HG03571 (cell line): ENCODE results near the gene GHRH.

Experiments used
- ATAC-seq: cut with Tn5 transposase; IDR thresholded peaks from one replicate; pipeline ENCODE4 v1.9.1; 2021; ENCODE audit not compliant: unreplicated experiment

The GHRH gene, protein sequence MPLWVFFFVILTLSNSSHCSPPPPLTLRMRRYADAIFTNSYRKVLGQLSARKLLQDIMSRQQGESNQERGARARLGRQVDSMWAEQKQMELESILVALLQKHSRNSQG

DNA sequence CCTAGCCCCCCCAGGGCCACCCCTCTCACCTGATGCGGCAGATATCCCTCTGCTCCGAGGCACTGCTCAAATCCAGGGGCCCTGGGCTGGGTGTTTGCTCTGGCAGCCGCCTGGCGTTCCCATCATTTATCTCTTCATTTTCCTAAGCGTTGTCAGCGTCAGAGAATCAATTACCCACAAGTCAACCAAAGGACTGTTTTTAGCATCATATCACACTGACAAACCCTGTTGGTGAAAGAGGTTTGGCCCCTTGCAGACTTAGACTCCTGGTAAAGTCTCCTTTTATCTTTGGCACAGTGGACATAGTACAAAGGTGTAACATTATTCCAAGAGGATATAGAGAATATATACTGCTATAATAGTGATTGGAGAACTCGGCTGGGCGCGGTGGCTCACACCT, at the start of gene GHRH:
GHRH (minus strand) TSS at position 101 of the 400 bp plus-strand sequence. CDS start 4,925 bp downstream, outside the sequence.
- no peak for ATAC-seq

DNA sequence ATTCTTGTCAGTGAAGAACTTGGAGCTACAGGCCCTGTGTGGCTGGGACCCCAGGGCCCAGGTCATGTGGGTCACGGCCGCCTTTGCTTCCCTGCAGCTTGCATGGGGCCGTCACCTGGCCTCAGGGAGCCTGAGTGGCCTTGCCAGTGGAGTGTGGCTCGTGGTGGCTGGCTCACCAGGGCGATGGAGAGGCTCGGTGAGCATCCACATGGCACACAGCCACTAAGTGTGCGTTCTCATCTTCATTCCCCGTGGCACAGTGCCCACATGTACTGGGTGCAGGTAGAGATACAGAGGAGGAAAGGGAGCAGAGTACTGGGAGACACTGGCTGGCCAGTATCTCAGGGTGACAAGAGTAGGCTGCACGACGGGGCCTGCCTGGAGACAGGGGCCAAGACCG, 49.3 kb upstream of the GHRH start:
- no peak for ATAC-seq

DNA sequence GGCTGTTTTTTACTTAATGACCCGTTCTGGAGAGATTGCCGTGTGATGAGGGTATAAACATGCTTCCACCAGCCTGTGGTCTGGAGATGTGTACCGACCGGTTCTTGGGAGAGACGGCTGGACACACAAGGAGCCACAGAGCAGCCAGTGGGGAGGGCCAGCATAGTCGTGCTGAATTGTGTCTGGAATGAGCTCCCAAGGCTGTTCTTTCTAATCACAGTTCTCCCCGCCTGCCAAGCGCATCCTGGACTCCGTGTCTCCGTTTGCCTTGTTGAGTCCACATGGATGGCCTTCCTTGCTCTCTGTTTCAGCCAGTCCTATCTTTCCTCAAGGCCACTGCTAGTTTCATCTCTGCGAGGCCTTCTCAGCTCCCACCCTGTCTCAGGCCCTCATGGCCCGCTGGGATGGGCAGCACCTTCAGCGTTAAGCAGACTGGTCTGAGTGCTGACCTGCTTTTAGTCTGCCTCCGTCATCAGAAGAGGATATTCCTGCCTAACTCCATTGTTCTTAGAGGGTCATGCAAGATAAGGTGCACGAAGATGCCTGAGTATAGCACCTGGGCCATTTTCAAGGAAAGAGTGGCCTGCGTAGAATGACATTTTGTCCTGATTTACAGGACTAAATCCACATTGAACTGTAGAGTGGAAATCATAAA, 48.4 kb upstream of the GHRH start:
- ATAC-seq: no peak

DNA sequence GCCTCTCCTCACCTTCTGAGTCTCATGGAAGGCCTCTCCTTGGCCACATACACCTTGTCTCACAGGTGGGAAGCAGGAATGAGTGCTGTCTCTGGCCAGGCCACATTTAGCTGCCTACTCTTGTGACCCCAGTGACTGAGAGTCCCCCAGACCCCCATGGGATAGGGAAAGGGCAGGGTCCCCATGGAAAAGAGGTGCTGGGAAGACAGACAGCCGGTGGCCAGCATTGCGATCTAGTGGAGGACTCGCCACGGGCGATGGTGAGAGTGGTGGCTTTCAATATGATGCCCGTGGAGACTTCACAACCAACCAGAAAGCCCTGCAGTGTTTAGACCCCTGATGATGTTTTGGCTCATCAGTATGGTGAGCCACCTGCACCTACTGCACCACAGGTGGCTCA, 47.7 kb upstream of the GHRH start:
- ATAC-seq: no peak

DNA sequence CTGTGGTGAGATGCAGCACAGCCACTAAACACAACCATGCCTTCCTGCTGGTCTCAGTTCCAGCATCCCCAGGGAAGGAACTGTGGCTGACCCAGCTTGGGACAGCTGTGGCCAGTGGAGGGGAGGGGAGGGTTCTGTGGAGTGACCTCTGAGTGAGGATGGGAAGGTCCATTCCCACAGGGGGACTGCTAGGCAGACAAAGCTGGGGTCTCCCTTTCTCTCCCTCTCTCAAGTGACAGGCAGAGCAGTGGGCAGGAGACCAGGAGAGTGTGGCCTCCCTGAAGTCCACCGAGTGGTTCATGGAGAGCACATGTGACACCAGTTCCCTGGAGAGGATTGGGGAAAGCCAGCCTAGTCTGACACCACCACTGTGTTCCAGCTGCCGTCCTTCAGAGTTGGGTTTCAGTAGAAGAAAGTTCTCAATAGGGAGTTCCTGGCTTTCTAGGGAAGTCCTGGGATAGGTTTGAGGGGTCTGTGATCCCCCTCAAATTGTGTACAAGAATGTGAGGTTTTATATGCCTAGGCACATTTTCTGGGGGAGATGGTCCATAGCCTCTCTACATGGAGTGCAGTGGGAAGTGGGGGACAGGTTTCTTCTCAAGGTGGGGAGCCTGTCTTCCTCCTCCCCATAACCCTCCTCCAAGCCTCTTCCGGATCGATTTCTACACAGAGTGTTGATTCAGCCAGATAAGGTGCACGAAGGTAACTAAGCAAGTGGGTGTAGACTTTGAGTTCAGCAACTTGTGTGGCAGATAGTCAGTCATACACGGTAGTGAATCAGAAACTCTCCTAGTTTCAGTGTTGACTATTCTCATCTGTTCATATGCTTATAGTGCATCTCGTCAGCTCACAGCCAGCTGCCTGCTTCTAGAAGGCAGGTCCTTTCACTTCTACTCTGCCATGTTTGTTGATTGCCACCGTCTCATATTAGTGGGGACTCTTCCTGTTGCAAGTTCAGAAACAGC, 46.8 kb upstream of the GHRH start:
- peak; percentile 73 for ATAC-seq

DNA sequence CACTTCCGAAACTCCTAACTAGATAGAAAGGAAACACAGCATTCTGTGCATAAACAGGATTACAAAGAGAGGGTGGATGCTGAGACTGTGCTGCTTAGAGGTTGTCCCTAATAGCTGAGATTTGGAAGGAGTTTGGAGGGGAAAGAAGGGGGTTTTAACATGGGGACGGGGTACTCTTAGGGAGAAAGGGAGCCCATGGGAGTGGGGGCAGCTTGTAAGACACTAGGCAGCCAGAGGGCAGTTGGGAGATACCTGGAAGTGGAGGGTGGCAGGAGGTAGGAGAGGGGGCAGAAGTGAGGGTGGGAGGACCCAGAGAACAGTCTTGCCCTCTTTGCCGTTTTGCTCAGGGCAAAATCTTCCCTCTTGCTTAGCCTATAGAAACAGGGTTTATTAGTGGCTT, 44.2 kb upstream of the GHRH start:
- no peak for ATAC-seq

DNA sequence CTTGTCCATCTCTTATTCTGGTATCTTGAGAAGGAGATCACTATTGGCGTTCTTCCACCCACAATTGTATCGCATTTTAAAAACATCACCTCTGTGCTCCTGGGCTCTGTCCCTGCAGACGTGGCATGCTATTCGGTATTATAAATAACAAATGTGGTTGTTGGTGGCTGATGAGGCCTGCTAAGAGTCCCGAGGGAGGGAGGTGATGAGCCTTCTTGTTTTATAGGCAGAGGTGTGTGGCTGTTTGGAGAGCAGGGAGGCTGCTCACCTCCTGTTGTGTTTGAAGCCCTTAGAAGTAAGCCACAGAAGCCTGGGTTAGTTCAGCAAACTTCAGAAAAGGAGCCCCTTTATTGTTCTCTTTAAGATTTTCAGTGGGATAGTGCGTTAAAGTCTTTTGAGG, 43.5 kb upstream of the GHRH start:
- no peak for ATAC-seq

DNA sequence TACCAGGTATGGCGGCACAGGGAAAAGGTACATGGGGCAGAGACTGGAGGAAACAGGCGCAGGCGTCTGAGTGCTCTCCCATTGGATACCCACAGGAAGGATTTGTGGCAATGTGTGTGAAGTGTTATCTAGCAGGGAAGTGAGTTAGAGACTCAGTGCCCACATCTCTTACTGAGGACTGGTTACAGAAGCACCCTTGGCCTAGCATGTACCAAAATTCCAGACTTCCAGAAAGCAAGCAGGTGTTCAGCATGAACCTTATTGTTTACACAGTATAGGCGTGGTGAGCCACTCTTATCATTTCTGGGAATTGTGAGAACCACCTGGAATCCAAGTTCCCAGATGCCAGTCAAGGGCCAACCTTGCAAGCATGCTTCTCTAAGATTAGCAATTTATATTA, 42.0 kb upstream of the GHRH start:
- no peak for ATAC-seq

DNA sequence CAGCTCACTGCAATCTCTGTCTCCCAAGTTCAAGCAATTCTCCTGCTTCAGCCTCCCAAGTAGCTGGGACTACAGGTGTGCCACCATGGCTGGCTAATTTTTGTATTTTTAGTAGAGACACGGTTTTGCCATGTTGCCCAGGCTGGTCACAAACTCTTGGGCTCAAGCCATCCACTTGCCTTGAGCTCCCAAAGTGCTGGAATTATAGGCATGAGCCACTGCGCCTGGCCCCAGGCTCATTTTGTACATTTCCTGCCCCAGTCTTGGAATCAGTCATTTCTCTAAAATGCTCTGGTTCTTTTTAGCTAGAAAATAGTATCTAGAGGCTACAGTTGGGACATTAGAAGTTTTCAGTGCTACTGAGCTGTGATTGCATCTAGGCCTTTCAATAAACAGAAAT, 41.4 kb upstream of the GHRH start:
- ATAC-seq: no peak

DNA sequence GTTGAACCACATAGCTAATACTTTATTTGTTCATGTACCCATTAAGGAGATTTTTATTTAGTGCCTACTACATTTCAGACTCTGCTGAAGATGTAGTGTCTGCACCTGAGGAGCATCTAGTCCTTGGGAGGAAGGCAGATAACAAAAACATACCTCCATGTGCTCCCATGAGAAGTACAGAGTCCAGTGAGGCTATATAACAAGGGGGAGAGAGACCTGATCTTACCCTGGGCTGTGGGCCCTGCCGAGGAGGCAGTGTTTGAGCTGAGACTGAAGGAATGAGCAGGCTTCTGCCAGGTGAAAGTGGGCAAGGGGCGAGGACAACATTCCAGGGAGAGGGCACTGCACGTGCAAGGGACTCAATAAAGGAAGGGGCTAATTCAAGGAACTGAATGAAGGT, 39.9 kb upstream of the GHRH start:
- ATAC-seq: no peak

DNA sequence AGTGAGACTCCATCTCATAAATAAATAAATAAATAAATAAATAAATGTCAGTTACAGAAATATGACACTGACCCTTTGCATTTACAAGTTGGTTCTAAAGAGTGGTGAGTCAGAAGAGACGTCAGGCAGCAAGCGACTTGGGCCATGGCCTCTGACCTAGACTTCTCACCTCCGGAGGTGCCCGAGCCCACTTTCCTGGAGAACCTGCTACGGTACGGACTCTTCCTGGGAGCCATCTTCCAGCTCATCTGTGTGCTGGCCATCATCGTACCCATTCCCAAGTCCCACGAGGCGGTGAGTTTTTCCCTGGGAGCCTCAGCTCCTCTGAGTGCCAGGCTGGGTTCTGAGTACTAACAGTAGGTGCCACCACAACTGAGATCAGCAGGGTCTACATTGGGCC, 39.5 kb upstream of the GHRH start:
- no peak for ATAC-seq

DNA sequence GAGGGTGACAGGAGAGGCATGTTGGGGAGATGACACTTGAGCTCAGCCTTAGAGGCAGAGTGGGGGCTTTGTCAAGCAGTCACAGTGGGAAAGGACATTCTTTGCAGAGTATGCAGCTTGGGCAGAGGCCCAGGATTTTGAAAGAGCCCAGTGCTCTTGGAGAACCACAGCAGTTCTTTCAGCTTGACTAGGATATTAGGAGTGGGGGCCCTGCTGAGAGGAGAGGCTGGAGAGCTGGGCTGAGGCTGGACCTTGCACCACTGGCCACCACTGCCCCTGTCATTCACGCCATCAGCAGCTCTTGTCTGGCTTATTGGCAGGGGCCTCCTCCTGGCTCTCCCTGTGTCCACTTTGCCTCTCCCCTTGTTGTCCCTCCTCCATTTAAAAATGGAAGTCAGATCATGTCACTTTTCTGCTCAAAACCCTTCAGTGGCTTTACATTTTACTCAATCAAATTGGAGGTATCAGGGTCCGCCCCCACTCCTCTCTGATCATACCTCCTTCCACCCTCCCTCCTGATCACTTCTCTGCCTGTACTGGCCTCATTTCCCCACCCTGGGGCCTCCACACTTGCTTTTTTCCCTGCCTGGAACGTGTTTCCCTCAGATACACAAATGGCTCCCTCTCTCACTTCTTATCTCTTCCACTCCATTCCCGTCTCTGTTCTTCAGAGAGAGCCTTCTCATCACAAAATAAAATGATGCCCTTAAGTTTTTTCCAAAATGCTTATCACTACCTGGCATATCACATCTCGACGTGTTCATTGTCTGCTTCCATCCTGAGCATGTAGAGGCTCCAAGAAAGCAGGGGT, 38.3 kb upstream of the GHRH start:
- ATAC-seq: no peak

DNA sequence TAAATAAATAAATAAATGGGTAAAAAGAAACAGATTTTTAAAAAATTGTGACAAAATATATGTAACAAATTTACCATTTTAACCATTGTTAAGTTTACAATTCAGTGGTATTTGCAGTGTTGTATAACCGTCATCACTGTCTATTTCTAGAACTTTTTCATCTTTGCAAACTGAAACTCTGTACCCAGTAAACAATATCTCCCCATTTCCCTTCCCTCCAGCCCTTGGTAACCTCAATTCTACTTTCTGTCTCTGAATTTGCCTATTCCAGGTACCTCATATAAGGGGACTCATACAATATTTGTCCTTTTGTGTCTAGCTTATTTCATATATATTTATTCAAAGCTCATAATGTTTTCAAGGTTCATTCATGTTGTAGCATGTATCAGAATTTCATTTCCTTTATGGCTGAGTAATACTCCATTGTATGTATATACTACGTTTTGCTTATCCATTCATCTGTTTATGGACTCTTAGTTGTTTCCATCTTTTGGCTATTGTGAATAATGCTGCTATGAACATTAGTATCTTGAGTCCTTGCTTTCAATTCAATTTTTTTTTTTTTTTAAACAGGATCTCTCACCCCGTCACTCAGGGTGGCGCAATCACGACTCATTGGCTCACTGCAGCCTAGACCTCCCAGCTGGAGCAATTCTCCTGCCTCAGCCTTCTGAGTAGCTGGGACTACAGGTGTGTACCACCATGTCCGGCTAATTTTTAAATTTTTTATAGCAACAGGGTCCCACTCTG, 36.8 kb upstream of the GHRH start:
- ATAC-seq: no peak

DNA sequence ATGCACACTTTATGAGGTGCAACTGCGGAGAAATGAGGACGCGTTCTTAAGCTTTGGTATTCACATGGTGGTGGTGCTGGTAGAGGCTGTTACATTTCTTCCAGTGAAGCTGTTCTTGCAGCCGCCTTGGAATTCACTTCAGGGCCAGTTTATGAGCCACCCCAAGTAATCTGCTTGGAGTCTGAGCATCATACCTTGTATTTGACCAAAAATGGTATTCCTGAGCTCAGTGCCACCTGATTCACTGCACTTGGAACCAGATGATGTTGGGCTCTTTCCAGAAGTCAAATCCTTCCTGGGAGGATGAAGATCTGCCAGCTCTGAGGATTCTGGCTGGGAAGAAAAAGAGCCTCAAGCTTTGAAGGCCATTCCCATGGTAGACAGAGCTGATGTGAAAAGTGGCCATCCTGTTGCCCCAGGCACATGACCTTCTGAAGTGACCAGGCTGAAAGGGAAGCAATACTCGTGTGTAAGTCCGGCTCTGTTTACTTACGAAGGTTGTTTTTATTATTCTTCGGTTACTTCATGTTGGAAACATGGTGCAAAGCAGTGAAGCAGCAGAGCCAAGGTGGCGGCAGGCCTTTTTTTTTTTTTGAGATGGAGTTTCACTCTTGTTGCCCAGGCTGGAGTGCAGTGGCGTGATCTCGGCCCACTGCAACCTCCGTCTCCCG, 35.6 kb upstream of the GHRH start:
- no peak for ATAC-seq

DNA sequence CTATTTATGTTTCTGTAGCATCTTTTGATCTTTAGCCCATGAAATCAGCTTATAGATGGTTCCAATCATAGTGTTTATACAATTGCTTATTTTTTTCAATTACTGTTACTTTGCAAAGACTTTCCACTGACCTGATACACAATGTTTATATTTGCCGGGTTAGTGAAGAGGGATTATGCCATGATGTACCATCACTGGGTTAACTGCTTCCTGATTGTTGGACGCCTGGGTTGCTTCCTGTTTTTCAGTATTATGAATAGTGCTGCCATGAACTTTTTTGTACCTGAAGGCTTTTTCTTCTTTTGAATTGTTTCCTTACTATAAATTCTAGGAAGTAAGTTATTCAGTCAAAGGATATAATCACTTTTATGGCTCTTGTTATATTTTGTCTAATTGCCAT, 34.8 kb upstream of the GHRH start:
- no peak for ATAC-seq

DNA sequence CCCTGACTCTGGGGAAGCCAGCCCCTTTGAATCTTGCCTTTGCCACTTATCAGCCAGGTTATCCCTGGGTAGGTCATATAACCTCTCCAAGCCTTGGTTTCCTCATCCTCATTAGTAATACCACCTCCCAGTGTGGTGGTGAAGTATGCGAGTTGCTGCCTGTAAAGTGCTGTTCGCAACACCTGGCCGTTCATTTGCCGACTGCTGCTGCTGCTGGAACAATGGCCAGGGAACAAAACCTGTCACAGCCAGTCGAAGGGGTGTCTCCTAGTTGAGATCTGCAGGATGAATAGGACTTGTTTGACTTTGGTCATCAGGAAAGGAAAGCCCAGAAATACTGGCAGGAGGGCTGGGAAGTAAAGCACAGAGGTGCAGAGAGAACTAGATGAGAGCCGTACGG, 34.0 kb upstream of the GHRH start:
- no peak for ATAC-seq

DNA sequence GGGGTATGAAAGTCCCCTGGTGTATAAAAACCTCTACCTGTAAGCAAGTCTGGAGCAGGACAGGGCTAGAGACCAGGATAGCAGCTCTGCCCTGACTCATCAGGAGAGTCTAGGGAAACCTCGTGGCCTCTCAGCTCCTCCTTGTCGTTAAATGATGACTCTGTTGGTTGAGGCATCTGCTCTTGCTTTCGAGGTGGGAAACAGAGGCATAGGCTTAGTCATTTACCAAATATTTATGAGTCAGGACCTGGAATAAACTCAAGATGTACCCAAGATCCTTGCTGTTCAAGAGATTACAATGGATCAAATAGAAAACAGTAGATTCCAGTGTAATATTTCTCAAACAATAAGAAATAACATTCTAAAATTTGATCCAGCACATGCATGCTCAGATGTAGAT, 33.4 kb upstream of the GHRH start:
- no peak for ATAC-seq

DNA sequence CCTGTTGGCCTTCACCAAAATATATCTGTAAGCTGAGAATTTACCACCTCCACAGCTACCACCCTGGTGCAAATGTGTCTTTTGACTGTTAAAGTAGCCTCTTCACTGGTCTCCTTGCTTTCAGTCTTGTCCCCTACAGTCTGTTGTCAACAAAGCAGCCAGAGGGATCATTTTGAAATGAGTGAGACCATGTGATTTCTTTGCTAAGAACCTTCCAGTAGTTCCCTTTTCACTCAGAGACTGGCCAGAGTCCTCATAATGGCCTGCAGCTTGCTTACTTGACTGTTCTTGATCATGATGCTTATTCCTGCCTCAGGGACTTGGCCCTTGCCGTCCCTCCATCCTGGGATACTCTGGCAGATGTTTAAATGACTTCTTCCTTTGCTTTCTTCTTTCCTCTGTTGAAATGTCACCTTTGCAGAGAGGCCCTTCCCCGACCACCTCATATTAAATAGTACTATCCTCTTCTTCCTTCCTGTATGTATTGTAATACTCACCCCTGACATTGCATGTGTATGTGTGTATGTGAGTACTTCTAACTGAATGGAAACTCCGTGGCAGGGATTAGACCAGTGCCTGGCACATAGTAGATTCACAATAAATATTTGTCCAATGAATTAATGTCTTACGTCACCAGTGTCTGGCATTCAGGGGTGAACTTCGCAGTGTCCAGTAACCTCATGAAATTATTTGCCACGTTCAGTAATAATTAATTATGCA, 32.8 kb upstream of the GHRH start:
- ATAC-seq: no peak

DNA sequence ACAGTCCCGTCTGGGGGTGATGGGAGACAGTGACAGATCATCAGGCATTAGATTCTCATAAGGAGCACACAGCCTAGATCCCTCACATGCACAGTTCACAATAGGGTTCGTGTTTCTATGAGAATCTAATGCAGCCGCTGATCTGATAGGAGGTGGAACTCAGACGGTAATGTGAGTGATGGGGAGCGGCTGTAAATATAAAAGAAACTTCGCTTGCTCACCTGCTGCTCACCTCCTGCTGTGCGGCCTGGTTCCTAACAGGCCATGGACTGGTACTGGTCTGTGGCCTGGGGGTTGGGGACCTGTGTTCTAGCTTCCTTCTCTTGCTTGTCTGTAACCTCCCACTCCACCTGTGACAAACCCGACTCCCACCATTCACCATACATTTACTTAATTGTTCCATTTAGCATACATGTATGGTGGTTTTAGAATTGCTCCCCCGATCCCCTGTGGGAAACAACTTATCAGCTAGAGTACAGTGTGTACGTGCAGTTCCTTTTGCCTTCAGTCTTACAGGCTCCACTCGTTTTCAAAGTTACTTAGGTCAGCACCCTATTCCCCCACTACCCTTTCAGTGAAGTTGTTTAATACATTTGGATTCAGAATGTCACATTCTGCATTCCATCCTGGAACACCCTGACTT, 31.8 kb upstream of the GHRH start:
- ATAC-seq: no peak
